Gastrocnemius medialis (tissue), 4 donors: ENCODE data around the gene SLC5A6.

Experiments
- CTCF ChIP-seq, 5 experiments: fragments of 450-650 bp in 3 of 5; fragments of 200-600 bp in 2 of 5; sonication (generic) in 2 of 5; IDR thresholded peaks in 4 of 5; conservative IDR thresholded peaks in 1 of 5; 1 replicate in 4 of 5; 2 replicates in 1 of 5; pipeline ENCODE4 v1.5.1; 2016 to 2019; ENCODE audit warnings: antibody characterized with exemption in 5 of 5, mild to moderate bottlenecking in 3 of 5, moderate library complexity in 3 of 5
- POLR2A ChIP-seq, 2 donors: fragments of 450-650 bp; IDR thresholded peaks; one replicate each; pipeline ENCODE4 v1.6.1; 2017; ENCODE audit warnings: antibody characterized with exemption in 2 of 2, mild to moderate bottlenecking in 2 of 2, moderate library complexity in 2 of 2

- TF ChIP-seq CTCF (IDR thresholded peaks at IDR 0.05 in 4 of 5, conservative IDR thresholded peaks at IDR 0.05 in 1 of 5): no peak
- no peak for TF ChIP-seq POLR2A (IDR thresholded peaks at IDR 0.05)
Observed at GRCh38 chr2:27201675-27202074, 10.4 kb downstream of the SLC5A6 start.
